Measurements from ENCODE around the gene PCDHA7. TPM values are rescaled to one million over a fixed set of nuclear protein-coding genes. Genes with fewer than 3 reads are reported as not detected.
"Not testable (repeated sequence)": the region's sequence is repeated elsewhere in the genome, so short reads cannot be mapped to it uniquely, and the experiment has no call there.

PCDHA7 gene
- total RNA-seq, 2 experiments from 2014 or later, result not detected

DNA sequence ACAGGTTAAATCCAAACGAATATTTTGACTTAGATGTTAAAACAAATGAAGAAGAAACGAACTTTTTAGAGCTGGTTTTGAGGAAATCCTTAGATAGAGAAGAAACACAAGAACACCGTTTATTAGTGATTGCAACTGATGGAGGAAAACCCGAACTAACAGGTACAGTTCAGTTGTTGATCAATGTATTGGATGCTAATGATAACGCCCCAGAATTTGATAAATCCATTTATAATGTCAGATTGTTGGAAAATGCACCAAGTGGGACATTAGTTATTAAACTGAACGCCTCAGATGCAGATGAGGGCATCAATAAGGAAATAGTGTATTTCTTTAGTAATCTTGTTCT, 11.8 kb upstream of the PCDHA7 start:
- POLR2A ChIA-PET, result no interaction called here
- CTCF ChIA-PET, result no interaction called here

- POLR2A ChIA-PET, CTCF ChIA-PET: not testable (repeated sequence)
Observed at GRCh38 chr5:140822969-140823368, 11.1 kb upstream of the PCDHA7 start.

DNA sequence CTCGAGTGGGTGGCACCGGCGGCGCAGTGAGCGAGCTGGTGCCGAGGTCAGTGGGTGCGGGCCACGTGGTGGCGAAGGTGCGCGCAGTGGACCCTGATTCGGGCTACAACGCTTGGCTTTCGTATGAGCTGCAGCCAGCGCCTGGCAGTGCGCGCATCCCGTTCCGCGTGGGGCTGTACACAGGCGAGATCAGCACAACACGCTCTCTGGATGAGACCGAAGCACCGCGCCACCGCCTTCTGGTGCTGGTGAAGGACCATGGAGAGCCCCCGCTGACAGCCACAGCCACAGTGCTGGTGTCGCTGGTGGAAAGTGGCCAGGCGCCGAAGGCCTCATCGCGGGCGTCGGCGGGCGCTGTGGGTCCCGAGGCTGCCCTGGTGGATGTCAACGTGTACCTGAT, 10.6 kb upstream of the PCDHA7 start:
- POLR2A ChIA-PET, result no interaction called here
- CTCF ChIA-PET, result no interaction called here

- ChIA-PET CTCF (no interaction called here), POLR2A (no interaction called here)
Observed at GRCh38 chr5:140827704-140828361, 6.2 kb upstream of the PCDHA7 start, which contains the start of gene PCDHA6. Gene PCDHA6 (plus strand): TSS chr5:140827960. CDS start chr5:140828092, 132 bp downstream.

DNA sequence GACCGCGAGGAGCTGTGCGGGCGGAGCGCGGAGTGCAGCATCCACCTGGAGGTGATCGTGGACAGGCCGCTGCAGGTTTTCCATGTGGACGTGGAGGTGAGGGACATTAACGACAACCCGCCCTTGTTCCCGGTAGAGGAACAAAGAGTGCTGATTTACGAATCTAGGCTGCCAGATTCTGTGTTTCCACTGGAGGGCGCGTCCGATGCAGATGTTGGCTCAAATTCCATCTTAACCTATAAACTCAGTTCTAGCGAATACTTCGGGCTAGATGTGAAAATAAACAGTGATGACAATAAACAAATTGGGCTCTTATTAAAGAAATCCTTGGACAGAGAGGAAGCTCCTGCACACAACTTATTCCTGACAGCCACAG, 5.7 kb upstream of the PCDHA7 start:
- ChIA-PET CTCF (no interaction called here), POLR2A (no interaction called here)

DNA sequence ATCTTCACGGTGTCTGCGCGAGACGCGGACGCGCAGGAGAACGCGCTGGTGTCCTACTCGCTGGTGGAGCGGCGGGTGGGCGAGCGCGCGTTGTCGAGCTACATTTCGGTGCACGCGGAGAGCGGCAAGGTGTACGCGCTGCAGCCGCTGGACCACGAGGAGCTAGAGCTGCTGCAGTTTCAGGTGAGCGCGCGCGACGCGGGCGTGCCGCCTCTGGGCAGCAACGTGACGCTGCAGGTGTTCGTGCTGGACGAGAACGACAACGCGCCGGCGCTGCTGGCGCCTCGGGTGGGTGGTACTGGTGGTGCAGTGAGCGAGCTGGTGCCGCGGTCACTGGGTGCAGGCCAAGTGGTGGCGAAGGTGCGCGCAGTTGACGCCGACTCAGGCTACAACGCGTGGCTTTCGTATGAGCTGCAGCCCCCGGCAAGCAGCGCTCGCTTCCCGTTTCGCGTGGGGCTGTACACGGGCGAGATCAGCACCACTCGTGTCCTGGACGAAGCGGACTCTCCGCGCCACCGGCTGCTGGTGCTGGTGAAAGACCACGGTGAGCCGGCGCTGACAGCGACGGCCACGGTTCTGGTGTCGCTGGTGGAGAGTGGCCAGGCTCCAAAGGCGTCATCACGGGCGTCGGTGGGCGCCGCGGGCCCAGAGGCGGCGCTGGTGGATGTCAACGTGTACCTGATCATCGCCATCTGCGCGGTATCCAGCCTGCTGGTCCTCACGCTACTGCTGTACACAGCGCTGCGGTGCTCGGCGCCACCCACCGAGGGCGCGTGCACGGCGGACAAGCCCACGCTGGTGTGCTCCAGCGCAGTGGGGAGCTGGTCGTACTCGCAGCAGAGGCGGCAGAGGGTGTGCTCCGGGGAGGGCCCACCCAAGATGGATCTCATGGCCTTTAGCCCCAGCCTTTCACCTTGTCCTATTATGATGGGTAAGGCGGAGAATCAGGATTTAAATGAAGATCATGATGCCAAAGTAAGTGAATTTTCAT, 4.3 kb upstream of the PCDHA7 start:
- POLR2A ChIA-PET, CTCF ChIA-PET: not testable (repeated sequence)

DNA sequence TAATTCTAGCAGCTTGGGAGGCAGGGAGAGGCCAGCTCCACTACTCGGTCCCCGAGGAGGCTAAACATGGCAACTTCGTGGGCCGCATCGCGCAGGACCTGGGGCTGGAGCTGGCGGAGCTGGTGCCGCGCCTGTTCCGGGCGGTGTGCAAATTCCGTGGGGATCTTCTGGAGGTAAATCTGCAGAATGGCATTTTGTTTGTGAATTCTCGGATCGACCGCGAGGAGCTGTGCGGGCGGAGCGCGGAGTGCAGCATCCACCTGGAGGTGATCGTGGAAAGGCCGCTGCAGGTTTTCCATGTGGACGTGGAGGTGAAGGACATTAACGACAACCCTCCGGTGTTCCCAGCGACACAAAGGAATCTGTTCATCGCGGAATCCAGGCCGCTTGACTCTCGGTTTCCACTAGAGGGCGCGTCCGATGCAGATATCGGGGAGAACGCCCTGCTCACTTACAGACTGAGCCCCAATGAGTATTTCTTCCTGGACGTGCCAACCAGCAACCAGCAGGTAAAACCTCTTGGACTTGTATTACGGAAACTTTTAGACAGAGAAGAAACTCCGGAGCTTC, 455 bp downstream of the PCDHA7 start:
- CTCF ChIA-PET, result not testable (repeated sequence)

DNA sequence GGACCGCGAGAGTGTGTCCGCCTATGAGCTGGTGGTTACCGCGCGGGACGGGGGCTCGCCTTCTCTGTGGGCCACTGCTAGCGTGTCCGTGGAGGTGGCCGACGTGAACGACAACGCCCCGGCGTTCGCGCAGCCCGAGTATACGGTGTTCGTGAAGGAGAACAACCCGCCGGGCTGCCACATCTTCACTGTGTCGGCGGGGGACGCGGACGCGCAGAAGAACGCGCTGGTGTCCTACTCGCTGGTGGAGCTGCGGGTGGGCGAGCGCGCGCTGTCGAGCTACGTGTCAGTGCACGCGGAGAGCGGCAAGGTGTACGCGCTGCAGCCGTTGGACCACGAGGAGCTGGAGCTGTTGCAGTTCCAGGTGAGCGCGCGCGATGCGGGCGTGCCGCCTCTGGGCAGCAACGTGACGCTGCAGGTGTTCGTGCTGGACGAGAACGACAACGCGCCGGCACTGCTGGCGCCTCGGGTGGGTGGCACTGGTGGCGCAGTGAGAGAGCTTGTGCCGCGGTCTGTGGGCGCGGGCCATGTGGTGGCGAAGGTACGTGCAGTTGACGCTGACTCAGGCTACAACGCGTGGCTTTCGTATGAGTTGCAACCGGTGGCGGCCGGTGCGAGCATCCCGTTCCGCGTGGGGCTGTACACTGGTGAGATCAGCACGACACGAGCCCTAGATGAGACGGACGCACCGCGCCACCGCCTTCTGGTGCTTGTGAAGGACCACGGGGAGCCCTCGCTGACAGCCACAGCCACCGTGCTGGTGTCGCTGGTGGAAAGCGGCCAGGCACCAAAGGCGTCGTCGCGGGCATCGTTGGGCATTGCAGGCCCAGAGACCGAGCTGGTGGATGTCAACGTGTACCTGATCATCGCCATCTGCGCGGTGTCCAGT, 1.8 kb downstream of the PCDHA7 start:
- POLR2A ChIA-PET, result no interaction called here
- CTCF ChIA-PET, result no interaction called here

More for the DNA sequence above, 455 bp downstream of the PCDHA7 start:
- POLR2A ChIA-PET, result not testable (repeated sequence)

- POLR2A ChIA-PET, result no interaction called here
- CTCF ChIA-PET, result no interaction called here
Observed at GRCh38 chr5:140840978-140841962, 7.2 kb downstream of the PCDHA7 start, which contains the start of gene PCDHA8. Gene PCDHA8 (plus strand): TSS chr5:140841187. CDS start chr5:140841322, 135 bp downstream.

- ChIA-PET POLR2A (no interaction called here), CTCF (no interaction called here)
Observed at GRCh38 chr5:140842798-140843733, 9.0 kb downstream of the PCDHA7 start.

GRCh38 chr5:140848139-140849102, 14.4 kb downstream of the PCDHA7 start, which contains the start of gene PCDHA9:
Gene PCDHA9 (plus strand): TSS chr5:140848382. CDS start chr5:140848496, 114 bp downstream.
- POLR2A ChIA-PET, result not testable (repeated sequence)
- CTCF ChIA-PET, result interaction anchor here (0.6 kb wide), 1 partner anchor 420 kb away, joined by 3 read pairs; no protein-coding TSS in a partner anchor

DNA sequence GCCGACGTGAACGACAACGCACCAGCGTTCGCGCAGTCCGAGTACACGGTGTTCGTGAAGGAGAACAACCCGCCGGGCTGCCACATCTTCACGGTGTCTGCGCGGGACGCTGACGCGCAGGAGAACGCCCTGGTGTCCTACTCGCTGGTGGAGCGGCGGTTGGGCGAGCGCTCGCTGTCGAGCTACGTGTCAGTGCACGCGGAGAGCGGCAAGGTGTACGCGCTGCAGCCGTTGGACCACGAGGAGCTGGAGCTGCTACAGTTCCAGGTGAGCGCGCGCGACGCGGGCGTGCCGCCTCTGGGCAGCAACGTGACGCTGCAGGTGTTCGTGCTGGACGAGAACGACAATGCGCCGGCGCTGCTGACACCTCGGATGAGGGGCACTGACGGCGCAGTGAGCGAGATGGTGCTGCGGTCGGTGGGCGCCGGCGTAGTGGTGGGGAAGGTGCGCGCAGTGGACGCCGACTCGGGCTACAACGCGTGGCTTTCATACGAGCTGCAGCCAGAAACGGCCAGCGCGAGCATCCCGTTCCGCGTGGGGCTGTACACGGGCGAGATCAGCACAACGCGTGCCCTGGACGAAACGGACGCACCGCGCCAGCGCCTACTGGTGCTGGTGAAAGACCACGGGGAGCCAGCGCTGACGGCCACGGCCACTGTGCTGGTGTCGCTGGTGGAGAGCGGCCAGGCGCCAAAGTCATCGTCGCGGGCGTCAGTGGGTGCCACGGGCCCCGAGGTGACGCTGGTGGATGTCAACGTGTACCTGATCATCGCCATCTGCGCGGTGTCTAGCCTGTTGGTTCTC, 16.0 kb downstream of the PCDHA7 start:
- POLR2A ChIA-PET, CTCF ChIA-PET: not testable (repeated sequence)

GRCh38 chr5:140855772-140856674, 22.0 kb downstream of the PCDHA7 start, which contains the start of gene PCDHA10:
Gene PCDHA10 (plus strand): TSS chr5:140855897. CDS start chr5:140856049, 152 bp downstream.
- CTCF ChIA-PET, result interaction anchor here (1.1 kb wide), 1 partner anchor 565 kb away, joined by 3 read pairs; the partner anchor contains the start of gene PCDHGA11
- POLR2A ChIA-PET, result no interaction called here
